Loucy (cell line): Measurements from ENCODE around the gene GDPGP1.
"Not testable (repeated sequence)": the region's sequence is repeated elsewhere in the genome, so short reads cannot be mapped to it uniquely, and the experiment has no call there.

Source experiments
- CTCF ChIP-seq: fragments of 200-600 bp; sonication (generic); conservative IDR thresholded peaks from 2 replicates; pipeline ENCODE4 v1.5.1; 2014; ENCODE audit warnings: mild to moderate bottlenecking, antibody characterized with exemption, low read length
- EZH2phosphoT487 ChIP-seq: fragments of 200-600 bp; IDR thresholded peaks from 2 replicates; pipeline ENCODE4 v1.6.1; 2018; ENCODE audit warnings: antibody characterized with exemption, mild to moderate bottlenecking, moderate library complexity, borderline replicate concordance

- TF ChIP-seq CTCF, result peak; percentile 73
- TF ChIP-seq EZH2phosphoT487, result not testable (repeated sequence)
Measured at GRCh38 chr15:90293040-90293810, 59.2 kb downstream of the GDPGP1 start.
